GM19395 (cell line): Measurements from ENCODE around the gene EARS2.
A peak's percentile ranks its signal among the peaks of the same experiment; 100 is the strongest.

Source experiments
- ATAC-seq: cut with Tn5 transposase; IDR thresholded peaks from one replicate; pipeline ENCODE4 v1.9.1; 2021; ENCODE audit warnings: mild to moderate bottlenecking, moderate library complexity; ENCODE audit not compliant: unreplicated experiment

The EARS2 gene

DNA sequence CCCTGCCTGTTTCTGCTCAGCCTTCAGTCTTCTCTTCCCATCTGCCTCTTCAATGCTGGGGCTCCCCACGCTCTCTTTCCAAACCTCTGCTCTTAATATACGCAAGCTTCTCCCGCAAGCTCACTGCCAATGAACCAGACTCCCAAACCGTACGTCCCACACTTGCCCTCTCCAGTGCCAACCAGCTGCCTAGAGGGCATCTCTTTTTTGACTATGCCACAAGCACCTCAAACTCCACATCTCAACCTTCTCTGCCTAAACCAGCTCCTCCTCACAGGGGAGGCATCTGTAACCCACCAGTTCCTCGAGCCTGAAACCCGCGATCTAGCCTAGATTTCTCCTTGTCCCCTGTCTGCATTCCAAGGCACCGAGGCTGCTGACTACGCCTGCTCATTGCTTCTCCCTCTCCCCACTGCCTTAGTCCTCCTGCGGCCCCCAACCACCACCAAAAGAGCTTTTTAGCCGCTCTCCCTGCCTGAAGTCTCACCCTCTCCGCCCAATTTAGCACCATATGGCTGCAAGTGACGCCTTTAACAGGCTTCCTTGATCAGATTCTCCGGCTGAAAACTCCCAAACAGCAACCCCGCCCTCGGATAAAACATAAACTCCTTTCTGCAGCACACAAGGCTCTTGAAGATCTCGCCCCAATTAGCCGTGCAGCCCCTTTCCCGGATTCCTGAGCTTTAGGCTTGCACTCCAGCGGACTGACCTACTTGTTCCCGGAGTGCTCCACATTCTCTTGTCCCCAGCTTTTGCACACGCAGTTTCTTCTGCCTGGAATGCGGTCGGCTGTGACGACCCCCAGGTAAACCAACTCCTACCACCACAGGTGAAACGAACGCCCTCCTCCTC is 48.3 kb downstream of the EARS2 start:
- ATAC-seq = no peak

DNA sequence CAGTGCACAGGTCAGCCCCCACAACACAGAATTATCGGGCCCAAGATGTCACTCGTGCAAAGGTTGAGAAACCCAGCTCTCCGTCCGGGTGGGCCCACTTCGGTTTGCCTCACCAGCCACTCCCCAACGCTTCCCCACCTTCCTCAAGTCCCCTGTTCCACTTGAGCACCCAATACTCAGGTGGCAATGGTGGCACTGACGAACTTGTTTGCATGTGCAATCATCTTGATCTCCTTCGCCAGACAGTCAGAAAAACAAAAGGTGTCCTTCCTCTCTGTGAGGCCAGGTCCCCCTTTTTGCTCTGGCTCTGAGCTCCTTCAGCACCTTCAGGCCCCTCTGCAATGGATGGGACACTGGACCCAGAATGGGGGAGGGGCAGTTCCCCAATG is 50.5 kb downstream of the EARS2 start:
- ATAC-seq = no peak

DNA sequence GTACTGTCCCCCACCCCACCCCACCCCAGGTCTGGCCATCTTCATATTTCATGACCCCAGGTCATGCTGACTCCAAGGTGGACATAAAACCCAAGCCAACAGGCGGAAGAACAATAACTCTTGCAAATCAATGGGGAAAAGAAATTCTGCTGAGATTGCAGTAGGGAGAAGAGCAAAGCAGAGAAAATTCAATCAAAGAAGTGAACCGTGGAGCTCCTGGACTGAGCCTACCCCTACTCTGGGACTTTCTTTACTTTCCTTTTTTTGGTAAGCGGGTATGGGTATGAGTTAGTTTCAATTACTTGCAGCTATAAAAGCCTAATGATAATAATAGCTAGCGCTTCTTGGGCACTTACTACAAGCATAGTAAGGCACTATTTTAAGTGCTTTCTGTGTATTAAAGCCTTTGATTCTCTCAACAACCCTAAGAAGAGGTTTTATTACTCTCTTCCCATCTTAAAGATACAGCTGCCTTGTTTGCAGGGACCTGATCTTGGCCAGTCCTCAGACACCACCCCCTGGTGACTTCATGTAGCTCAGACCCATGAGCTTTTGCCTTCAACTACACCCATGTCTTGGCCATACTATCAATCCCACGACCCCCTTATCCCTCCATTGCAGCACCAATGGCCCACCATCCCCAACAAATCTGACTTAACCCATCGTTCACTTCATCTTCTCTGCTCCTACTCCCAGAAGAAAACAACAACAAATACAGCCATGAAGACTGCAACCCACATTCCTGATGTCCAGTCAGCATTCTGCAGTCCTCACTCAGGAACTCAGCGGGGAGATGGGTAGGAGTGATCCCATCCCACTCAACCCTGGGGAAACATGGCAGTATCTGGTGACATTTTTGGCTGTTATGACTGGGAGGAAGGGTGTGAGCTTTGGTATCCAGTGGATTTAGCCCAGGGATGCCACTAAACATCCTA is 51.2 kb downstream of the EARS2 start:
- no peak for ATAC-seq

DNA sequence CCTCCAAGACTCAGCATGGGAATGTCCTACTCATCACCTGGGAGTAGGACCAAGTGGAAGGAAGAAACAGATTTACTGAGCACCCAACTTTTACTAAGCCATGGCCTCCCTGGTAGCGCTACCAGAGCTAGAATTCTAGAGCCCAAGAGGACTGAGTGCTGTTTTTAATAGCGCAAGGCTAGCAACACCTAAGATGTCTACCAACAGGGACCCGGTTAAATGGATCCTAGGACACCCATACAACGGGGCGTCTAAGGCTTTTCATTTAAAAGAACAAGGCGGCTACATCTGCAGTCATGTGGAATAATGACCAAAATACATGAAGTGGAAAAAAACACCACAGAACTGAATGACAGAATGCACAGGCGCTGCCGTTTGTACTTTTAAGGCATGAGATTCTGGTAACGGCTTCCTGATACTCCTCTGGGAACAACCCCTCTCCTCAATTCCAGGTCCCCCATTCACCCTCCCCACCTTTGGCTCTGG is 51.9 kb downstream of the EARS2 start:
- ATAC-seq = no peak

DNA sequence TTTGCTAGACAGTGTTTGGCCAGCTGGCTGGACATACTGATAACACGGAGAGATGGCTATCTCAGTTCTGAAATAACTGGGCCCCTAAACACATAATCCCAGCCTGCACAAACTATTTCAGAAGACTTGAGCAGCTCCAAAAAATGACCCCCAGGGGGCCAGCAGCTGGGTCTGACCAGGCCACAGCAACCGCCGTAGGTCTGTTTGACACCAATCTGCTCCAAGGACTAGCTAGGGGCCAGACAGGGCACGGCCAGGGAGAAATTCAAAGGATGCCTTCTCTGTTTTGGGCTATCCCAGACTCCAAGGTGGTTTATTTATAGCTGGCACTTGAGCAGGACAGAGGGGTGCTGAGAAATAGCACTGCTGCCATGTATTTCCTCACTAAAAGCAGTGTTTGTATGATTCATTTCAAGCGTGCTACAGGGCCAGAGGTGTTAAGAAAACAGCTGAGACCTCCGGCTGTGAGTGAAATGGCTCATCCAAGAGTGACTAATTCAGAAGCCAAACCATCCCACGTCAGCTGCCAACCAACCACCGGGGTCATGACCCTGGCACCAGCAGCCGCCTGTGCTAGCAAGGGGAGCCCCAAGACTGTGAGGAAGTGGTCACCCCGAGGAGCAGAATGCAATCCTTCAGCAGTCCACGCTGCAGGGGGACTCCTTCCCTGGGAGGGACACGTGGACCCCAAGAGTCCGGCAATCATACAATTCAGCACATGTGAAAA is 52.5 kb downstream of the EARS2 start:
- ATAC-seq = peak; percentile 75

DNA sequence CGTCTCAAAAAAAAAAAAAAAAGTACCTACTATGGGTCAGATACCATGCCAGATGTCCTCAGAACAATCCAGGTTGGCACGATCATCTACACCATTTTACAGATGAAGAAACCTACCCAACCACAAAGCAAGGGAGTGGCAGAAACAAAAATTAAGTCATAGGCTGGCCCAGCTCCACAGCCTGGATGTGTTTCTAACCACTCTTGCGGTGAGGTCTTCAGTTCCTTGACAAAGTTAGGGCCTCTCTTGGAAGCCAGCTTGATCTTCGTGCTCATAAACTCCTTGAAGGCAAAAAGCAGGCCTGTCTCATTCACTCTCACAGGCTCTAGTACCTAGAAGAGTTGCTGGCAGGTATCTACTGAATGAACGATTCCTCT is 53.1 kb downstream of the EARS2 start:
- ATAC-seq = no peak

DNA sequence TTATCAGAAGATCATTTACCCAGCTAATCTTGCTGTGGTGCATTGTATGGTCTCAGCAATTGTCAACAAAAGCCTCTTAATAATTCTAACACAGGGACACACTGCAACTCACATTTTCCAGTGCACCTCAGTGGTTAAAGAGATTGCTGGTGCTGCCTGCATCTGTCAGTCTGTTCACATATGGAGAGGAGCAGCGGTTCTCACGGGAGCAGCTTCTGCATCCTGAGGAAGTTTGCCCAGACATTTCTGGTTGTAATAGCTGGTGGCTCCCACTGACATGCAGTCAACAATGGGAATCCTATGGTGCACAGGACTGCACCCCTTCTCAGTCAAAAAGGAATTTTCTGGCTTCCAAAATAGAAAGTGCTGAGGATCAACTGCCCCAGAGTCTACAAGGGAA is 54.7 kb downstream of the EARS2 start:
- ATAC-seq = no peak

DNA sequence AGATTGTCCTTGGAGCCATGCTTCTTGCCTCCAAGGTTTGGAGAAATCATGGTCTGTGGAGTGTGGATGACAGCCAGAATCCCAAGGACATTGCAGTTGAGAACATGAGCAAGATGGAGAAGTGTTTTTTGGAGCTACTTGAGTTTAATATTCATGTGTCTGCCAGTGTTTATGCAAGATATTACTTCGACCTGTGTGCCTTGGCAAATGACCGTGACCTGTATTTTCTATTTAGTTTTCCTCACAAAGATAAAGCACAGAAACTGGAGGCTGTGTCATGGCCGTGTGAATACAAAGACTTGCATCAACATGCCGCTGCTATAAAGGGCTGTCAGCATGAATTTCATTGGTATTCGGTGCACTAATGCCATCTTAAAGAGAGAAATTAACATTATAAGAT is 55.9 kb downstream of the EARS2 start:
- no peak for ATAC-seq

DNA sequence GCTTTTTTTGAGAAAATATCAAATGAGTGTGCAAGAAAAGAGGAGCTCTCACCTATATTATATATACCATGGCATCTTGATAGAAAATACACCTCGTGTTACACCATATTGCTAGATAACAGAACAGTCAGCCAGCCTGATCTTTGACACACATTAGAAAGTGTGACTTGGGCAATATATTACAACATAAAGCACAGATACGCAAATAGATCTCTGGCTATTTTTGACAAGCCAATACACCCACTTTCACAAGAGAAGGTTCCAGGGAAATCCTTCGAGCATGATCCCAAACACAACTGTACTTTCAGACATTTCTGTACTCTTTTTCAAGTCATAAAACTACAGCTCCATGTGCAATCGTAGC is 56.3 kb downstream of the EARS2 start:
- ATAC-seq = no peak

DNA sequence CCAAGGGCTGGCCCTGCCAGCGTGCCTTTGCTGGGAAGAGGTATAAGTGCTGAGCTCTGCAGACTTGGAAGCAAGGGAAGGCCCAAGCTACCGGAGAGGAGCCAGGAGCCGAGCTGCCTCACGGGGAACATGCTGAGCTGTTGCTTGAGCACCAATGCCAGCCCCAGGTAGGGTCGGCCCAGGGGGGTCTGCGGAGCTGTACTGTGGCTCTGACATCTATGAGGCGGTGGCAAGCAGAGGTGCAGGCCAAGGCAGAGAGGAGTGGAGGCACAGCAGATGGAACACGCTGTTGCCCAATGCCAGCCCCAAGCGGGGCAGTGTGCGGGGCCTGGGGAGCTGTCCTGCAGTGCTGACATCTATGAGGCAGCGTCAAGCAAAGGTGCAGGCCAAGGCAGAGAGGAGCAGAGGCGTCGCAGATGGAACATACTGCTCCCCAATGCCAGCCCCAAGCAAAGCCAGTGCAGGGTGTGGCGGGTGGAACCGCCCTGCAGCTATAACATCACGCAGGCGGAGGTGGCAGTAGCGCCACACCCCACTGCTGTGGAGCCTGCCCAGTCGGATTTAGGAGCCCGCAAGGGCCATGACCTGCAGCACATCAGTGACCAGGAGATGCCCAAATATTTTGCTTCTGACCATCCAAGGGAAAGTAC is 56.8 kb downstream of the EARS2 start:
- ATAC-seq = no peak

DNA sequence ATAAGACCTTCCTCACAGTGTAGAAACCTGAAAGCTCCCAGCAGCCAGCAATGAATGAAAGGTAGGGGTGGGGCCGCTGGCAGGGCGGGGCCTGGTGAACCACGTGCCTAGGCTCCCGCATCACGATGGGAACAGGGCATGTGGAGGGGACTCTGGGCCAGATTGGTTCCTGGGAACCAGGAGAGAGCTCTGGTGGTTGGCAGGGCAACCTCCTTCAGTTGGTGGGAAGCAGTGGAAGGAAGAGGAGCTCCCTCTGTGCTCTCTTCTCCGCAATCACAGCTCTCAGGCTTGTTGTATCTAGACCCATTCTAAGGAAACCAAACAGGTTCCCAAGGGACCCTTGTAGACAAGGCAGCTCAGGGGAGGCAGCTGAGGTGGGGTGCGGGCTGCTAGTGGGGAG is 57.3 kb downstream of the EARS2 start:
- ATAC-seq = no peak

DNA sequence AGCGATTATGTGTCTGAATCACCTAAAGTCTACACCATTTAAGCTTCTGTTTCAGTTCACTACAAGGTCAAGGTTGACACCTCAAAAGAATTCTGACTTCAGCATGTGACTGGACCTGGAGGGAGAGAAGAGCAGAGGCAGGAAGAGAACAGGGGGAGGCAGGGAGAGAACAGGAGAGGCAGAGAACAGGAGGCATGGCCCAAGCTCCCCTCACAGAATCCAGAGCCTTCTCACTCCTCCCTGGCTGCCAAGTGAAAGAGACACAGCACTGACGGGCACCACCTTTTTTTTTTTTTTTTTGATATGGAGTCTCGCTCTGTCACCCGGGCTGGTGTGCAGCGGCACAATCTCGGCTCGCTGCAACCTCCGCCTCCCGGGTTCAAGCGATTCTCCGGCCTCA is 58.3 kb downstream of the EARS2 start:
- ATAC-seq = no peak

DNA sequence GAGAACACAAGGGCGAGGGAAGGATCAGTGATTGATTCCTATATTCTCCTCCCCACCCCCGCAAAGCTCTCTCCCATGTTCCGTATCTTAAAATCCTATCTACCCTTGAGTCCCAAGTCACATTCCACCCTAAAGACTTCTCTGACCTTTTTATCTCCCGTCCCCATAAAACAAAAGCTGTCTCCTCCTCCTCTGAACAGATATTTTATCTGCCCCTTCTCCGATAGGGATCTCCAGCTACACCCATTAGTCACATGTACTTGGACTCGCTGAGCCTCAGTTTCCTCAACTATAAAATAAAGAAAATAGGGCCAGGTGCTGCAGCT is 59.6 kb downstream of the EARS2 start:
- no peak for ATAC-seq

DNA sequence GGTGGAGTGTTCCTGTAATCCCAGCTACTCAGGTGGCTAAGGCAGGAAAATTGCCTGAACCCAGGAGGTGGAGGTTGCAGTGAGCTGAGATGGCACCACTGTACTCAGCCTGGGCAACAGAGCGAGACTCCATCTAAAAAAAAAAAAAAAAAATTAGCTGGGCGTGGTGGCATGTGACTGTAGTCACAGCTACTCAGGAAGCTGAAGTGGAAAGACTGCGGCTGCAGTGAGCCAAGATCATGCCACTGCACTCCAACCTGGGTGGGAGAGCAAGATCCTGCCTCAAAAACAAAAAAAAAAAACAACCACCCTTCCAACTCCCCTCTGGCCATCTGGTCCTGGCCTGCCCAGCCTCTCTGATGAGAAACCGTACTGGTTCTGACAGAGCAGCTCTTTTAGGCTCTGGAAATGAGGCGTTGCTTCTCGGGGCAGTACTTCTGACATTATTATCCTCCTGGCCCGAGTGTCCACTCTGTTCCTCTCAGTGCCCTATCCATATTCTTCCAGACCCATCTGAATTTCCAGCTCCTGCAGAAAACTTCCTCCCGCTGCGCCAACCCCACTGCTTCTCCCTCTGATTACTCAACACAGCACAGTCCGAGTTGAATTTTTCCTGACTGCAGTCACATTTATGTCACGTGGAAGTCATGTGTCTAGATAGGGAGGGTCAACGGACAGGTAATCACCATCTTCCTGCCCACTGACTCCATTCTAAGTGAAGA is 60.2 kb downstream of the EARS2 start:
- no peak for ATAC-seq

DNA sequence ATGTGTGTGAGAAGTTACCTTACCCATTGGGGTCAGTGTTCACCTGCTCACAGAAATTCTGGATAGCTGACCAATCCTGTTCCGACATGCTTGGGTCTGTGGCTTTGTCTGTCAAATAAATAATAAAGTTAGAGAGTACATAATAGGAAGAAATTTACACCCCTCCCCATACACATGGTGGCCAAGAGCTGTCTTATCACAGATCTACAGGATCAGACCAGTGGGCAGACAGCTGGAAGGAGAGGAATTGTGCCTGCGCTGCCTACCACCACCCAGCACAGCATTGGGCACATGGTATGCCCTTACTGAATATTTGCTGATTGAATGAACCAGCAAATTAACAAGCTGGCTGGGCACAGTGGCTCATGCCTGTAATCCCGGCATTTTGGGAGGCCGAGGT is 61.5 kb downstream of the EARS2 start:
- no peak for ATAC-seq

DNA sequence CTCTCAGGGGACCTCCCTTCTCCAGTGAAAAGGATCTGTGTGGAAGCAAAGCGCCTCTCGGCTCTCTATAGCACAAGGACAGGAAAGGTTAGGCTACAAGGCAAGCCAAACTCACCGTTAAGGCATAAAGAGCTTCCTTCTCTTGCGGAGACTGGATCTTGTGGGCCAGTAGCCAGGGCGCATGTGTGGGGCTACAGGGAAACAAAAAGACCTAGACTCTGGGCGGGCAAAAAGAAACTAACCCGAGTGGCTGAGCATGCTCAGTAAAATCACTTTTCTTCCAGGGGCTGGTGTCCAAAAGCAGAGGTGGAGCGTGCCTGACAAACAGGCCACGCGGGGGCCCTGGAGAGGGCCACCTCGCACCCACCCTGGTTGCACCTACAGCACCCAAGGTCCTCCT is 63.0 kb downstream of the EARS2 start:
- ATAC-seq = no peak

DNA sequence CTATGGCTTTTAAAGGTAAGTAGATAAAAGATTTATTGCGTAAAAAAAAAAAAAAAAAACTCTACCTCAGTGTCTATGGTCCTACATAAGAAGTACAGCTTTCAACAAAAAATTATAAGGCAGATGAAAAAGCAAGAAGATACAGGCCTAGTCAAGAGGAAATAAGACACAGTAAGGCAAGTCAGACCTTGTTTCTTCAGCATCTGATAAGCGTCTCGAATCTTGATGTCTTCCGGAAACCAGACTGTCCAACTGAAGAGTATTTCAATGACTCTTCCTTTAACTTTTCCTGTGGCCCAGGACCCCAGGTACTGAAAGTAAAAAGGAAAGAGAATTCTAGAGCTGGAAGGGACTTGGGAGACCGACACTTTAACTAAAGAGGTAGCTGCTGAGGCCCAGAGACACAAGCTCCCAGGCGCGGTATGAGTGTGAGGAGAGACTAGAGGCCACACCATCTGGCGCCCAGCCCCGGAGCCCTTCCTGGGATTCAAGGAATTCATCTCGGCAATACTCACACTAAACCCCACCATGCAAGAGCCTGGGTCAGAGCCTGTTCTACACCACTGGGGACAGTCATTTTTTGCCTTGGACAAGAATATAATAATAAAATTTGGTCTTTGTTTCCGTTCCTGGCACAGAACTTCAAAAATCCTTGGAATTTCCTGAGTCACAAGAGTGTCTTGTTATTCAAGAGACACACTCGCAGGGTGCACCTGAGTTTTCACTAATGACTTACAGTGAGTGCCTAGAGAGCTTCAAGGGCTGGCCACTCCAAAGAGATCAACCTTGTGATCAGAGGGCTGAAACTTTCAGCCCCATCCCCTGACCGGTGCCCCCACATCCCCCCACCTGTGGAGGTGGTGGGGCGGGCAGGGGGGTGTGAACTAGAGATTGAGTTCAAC is 65.4 kb downstream of the EARS2 start:
- no peak for ATAC-seq

DNA sequence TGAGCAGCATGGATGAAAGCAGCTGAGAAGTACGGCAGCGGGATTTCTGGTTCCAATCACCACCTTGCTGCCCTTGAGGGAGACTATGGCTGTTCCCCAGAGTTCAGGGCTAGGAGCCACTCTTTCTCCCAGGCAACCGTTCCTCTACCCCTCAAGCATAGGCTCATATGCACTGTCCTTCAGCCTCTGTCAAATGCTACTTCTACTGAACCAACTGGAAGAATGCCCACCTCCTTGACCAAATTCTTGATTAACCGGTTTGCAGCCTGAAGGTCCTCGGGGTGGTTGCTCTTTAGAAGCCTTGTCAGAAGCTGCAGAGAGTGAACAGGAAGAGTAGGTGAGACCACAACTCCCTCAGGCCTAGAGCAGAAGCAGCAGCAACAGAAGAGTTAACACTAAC is 70.7 kb downstream of the EARS2 start:
- ATAC-seq = no peak

DNA sequence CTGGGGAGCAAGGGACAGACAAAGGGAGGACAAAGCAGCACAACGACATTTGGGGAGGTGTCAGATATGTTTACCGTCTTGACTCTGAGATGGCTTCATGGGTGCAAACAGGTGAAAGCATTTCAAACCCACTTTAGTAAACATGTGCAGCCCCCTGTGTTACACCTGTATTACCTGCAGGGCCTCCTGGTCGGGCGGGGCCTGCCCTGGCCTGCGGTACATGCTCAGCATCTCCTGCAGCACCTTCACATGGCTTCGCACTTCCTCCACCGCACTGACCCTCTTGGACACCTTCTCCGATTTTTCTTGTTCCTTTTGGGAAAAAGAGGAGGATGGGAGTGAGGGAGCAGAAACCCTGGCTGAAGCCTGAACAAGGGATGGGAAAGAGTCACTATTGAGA is 71.3 kb downstream of the EARS2 start:
- no peak for ATAC-seq
